ENCODE results near the gene CLDN22.

DNA sequence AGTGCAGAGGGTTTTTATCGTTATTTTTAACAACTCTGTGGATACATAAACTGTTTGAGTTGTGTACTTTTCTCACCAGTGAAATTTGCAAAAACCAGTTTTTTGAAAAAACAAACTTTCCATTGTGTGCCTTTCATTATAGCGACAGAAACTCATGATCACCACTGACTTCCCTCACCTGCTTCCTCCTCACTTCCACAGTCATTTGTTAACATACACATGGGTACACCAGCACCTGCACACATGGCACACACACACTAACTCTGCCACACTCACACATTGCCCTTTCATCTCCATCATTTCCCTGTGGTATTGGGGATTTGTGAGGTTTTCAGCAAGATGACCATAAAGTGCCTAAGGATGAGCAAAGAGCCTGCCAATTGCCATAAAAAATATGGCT lies 20.6 kb downstream of the CLDN22 start:
- TF ChIP-seq, protein P1, sequence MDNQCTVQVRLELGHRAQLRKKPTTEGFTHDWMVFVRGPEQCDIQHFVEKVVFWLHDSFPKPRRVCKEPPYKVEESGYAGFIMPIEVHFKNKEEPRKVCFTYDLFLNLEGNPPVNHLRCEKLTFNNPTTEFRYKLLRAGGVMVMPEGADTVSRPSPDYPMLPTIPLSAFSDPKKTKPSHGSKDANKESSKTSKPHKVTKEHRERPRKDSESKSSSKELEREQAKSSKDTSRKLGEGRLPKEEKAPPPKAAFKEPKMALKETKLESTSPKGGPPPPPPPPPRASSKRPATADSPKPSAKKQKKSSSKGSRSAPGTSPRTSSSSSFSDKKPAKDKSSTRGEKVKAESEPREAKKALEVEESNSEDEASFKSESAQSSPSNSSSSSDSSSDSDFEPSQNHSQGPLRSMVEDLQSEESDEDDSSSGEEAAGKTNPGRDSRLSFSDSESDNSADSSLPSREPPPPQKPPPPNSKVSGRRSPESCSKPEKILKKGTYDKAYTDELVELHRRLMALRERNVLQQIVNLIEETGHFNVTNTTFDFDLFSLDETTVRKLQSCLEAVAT (IDR thresholded peaks at IDR 0.05) = no peak
- TF ChIP-seq FOXJ3 (CRISPR knock-in tag; IDR thresholded peaks at IDR 0.05) (no peak), SMARCC2 (IDR thresholded peaks at IDR 0.05; ENCODE audit: low read depth) (no peak), SIN3B (IDR thresholded peaks at IDR 0.05; ENCODE audit: low read depth) (no peak)
- TF ChIP-seq, protein P2, sequence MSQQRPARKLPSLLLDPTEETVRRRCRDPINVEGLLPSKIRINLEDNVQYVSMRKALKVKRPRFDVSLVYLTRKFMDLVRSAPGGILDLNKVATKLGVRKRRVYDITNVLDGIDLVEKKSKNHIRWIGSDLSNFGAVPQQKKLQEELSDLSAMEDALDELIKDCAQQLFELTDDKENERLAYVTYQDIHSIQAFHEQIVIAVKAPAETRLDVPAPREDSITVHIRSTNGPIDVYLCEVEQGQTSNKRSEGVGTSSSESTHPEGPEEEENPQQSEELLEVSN (IDR thresholded peaks at IDR 0.05; ENCODE audit: borderline replicate concordance in 1 of 2, extremely low read depth in 1 of 2, insufficient read depth in 1 of 2, insufficient read length in 1 of 2, low read depth in 1 of 2, low read length in 1 of 2, poor library complexity in 1 of 2, severe bottlenecking in 1 of 2) = no peak

Measured in K562 (cell line).